ENCODE data around the gene CST9. TPM values are rescaled to one million over a fixed set of nuclear protein-coding genes. Genes with fewer than 3 reads are reported as not detected.

The CST9 gene
- total and polyA plus RNA-seq, 2 of the 8 experiments (the other 6 are each of a cell fraction or from before 2014, with no cell fraction given): 0.05 to 0.19 TPM

DNA sequence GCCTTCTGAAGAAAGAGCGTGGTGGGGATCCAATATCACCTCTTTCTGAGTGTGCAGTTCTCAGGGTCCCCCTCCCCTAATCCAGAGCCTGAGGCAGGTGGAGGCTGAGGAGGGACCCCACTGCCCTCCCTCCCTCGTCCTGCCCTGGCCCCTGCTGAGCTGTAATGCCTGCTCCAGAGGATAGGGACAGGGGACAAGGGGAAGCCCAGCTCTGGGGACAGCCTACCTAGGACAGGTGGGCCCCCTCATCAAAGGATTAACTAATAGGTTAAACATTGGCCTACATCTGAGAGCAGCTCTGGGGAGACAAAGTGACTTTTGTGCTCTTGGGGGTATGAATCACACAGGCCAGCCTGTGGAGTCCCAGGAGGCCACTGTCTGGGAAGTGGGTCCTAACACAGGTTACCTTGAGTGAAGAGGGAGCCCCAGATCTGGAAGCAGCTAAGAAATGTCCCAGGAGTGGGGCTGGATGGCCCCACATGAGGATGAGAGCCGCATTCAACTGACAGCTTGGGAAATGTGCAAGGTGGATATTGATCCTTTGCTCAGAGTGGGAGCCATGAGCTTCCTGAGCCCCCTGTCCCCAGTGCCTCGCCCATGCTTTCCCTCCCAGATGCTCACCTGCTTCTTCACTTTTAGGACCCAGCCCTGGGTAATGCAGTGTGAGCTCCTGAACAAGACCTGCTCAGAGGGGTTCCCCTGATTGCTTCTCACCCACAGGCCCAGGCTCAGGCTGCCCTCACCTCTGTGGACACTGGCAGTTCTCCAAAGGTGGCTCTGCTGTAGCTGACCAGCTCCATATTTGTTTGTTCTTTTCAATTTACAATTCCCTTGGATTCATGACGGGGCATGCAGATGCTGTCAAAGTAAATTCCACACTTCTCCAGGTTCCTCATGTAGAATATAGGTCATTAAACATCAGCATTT lies 19.6 kb downstream of the CST9 start:
- no peak for FAIRE-seq
- no peak overlapping the region for H2BK20ac ChIP-seq (ENCODE audit: low read length)
- H3K23me2 ChIP-seq (ENCODE audit: low read depth, low read length): no peaks in the 10 kb centered on the region
- TF ChIP-seq POLR2A (IDR thresholded peaks at IDR 0.05; ENCODE audit: control extremely low read depth in 1 of 2, low read depth in 2 of 2, low read length in 2 of 2) (no peak), HDAC2 (IDR thresholded peaks at IDR 0.05; ENCODE audit: borderline replicate concordance in 1 of 2, low read depth in 2 of 2, low read length in 2 of 2) (no peak), CREB1 (IDR thresholded peaks at IDR 0.05) (no peak), SUZ12 (IDR thresholded peaks at IDR 0.05; ENCODE audit: low read length) (no peak), RFX5 (IDR thresholded peaks at IDR 0.05; ENCODE audit: borderline replicate concordance, low read depth, low read length) (no peak), PHF8 (conservative IDR thresholded peaks at IDR 0.05; ENCODE audit: low read depth, low read length) (no peak), SIRT6 (IDR thresholded peaks at IDR 0.05; ENCODE audit: low read length) (no peak), CBX5 (IDR thresholded peaks at IDR 0.05; ENCODE audit: low read depth, low read length) (no peak), POU5F1 (IDR thresholded peaks at IDR 0.05; ENCODE audit: low read depth, low read length) (no peak)

More for the DNA sequence above, 19.6 kb downstream of the CST9 start:
- ChIA-PET CTCF (ENCODE audit: partially characterized antibody) (interaction anchor here (0.7 to 6.3 kb wide), 10 partner anchors 13 to 142 kb away, joined by 3 to 99 read pairs (median 4); partner anchors contain the start of gene CST11), POLR2A (ENCODE audit: partially characterized antibody) (interaction anchor here (0.9 to 1.2 kb wide), 2 partner anchors 111 to 236 kb away, joined by 3 read pairs; partner anchors contain the start of gene NXT1)
- Histone ChIP-seq H3K79me1 (ENCODE audit: low read depth, low read length) (no peaks in the 10 kb centered on the region), H4K8ac (ENCODE audit: extremely low read depth, insufficient read depth, low read length) (no peak overlapping the region), H3K79me2 (ENCODE audit: control insufficient read depth in 1 of 2, insufficient read depth in 2 of 2, low read length in 2 of 2) (no peaks in the 10 kb centered on the region), H2AFZ (ENCODE audit: low read length) (no peak overlapping the region), H3K4ac (replicated peaks; ENCODE audit: insufficient read length, low read depth, low read length) (no peak overlapping the region), H2BK12ac (ENCODE audit: low read depth, low read length) (no peak overlapping the region), H4K91ac (replicated peaks; ENCODE audit: insufficient read length, low read length) (no peak overlapping the region), H4K20me1 (replicated peaks in 1 of 2; ENCODE audit: control insufficient read depth in 1 of 2, insufficient read depth in 2 of 2, low read length in 2 of 2) (no peaks in the 10 kb centered on the region), H2BK5ac (ENCODE audit: low read depth, low read length) (no peak overlapping the region), H4K5ac (ENCODE audit: insufficient read length, low read depth, low read length) (no peak overlapping the region), H3K4me1 (replicated peaks in 1 of 4; ENCODE audit: control insufficient read depth in 3 of 4, insufficient read depth in 4 of 4, low read length in 3 of 4) (peaks cover 0 to 2% (median 0%) of the 10 kb centered on the region in 4 experiments; a peak in 1 of 7 replicates), H3K27me3 (replicated peaks in 1 of 4; ENCODE audit: control insufficient read depth in 3 of 4, extremely low read depth in 1 of 4, insufficient read depth in 3 of 4, low read length in 3 of 4) (no peaks in the 10 kb centered on the region; a peak in 1 of 7 replicates), H3K4me3 (ENCODE audit: extremely low read depth in 1 of 4, insufficient read depth in 2 of 4, low read depth in 3 of 4, low read length in 4 of 4) (no peak overlapping the region), H2BK15ac (ENCODE audit: low read length) (no peak overlapping the region), H3K56ac (replicated peaks; ENCODE audit: insufficient read length, low read depth, low read length) (no peak overlapping the region), H3K9ac (replicated peaks in 1 of 4; ENCODE audit: extremely low read depth in 1 of 4, low read depth in 3 of 4, low read length in 3 of 4) (no peak overlapping the region), H3K23ac (ENCODE audit: insufficient read length) (no peak overlapping the region), H3K14ac (ENCODE audit: insufficient read length) (no peak overlapping the region), H2AK5ac (ENCODE audit: low read depth, low read length) (no peak overlapping the region), H3K27ac (ENCODE audit: low read depth, low read length) (no peak overlapping the region), H2BK120ac (replicated peaks; ENCODE audit: low read depth, low read length) (no peak overlapping the region), H3K36me3 (ENCODE audit: control insufficient read depth in 2 of 4, insufficient read depth in 4 of 4, low read length in 3 of 4) (no peaks in the 10 kb centered on the region), H3K4me2 (ENCODE audit: insufficient read depth in 1 of 2, low read depth in 2 of 2, low read length in 2 of 2) (no peak overlapping the region), H3K9me3 (ENCODE audit: insufficient read depth in 2 of 2, low read depth in 1 of 2, low read length in 1 of 2) (peaks cover 0 to 7% of the 10 kb centered on the region in 2 experiments; a peak in 1 of 4 replicates), H3K18ac (ENCODE audit: extremely low read depth, low read length) (no peak overlapping the region; the same call in 1 of the 2 replicates)
- 88% methylated on average over 5 of the region's 5 CpGs; no CpG with 5 or more reads in 1 of the 2 experiments for WGBS, 2 experiments (ENCODE audit: extremely low coverage in 1 of 2, insufficient coverage in 1 of 2, insufficient read length in 1 of 2, insufficient replicate concordance in 2 of 2, low coverage in 1 of 2, low lambda C conversion rate in 2 of 2, missing lambda C conversion rate in 1 of 2)
- peak in 1 of 2 experiments; percentile 37 for DNase-seq (ENCODE audit: low read depth in 1 of 2, low spot score in 2 of 2)
